GM19193 (cell line): ENCODE measurements around the gene AGMAT.
A peak's percentile ranks its signal among the peaks of the same experiment; 100 is the strongest.

ENCODE experiments used
- POLR2A ChIP-seq: IDR thresholded peaks from 4 replicates; pipeline ENCODE4 v1.6.1; 2011; ENCODE audit not compliant: insufficient read depth, insufficient read length; ENCODE audit errors: extremely low read depth

AGMAT gene

DNA sequence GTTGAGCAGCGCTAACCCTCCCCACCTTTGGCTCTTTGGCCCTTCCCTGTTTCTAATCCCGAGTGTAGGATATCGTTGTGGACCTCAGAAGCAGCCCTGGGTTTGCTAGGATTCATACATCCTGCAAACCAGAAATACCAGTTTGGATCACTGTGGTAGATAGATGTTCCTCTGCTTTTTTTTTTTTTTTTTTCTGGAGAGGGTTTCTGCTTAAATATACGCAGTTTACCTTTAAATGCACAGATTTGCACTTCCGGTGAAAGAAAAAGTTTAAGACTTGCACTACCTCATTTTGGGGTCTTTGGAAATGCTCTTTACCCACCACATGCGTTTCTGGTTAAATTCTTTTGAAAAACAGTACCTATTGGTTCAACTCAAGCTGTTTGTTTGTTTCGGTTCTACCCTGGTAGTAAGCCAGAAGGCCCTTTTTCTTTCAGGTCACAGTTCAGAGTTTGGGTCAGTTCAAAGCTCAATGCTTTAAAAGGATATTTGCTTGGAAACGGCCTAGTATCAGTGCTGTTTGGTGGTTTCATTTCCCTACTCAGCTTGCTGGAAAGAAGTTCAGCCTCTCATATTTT is 33.3 kb upstream of the AGMAT start:
- no peak for TF ChIP-seq POLR2A

DNA sequence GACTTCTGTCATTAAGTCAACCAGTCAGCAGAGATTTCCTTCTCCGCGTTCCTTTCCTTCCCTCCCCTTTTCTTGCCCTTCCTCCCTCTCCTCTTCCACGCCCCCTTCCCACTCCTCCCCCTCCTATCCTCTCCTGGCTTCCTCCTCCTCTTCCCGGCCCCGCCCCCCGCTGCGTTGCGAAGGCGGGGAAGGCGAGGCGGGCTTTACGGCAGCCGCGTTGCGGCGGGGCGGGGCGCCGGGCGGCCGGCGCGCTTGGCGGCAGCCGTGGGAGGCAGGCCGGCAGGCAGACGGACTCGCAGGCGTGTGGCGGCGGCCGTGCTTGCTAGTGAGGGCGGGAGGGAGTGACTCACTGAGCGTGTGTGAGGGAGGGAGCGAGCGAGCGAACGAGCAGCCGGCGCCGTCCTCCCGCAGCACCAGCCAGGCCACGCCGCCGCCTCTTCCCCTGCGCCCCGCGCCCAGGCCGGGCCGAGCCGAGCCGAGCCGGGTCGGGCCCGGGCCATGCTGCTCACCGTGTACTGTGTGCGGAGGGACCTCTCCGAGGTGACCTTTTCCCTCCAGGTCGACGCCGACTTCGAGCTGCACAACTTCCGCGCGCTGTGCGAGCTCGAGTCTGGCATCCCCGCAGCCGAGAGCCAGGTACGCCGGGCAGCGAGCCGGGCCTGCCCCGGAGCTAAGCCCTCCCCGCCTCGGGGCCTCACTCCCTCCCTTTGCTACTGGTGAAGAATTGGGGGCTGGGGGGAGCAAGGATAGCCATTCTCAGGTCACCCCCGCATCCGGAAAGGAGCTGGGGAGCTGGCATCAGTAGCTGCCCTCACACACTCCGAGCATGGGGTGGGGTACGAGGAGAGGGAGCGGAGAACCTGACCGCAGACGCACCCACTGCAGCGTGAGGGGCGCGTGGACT is 32.6 kb upstream of the AGMAT start, which contains the start of gene DDI2:
Gene DDI2, plus strand, starts transcription at position 286 of the 904 bp plus-strand sequence. Its CDS starts 213 bp downstream, at position 499.
- peak; percentile 90 for TF ChIP-seq POLR2A

DNA sequence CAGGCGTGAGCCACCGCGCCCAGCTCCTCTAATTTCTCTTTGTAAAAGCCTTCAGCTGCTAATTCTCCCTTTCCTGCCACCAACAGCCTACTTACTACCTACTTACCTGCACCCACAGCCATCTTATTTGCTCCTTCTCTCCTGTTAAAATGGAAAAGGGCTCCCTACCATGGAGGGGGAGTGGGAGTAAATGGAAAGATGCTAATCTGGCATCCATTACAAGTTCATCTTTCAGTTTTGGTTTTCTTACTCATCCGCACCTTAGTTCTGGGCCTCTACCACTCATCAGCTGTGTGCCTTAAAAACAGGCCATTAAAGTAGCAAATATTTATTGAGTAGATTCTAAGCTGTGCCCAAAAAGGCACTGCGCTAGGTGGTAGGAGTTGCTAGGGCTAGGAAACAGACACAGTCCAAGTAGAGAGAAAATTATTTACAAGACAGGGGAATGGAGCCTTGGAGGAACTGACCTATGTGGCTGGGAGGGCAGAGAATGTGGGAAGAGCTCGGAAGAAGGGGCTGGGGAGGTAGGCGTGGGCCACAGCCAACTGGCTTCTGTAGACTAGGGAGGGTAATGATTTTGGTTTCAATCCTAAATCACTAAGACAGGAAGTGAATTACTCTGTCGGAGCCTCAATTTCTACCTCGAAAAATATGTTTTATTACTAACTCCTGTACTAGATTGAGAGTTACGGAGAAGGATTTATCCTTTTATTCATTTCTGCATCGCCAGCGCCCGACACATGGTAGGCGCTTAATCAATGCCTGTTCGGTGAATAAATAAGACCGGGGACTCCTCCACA is 31.7 kb upstream of the AGMAT start:
- no peak for TF ChIP-seq POLR2A

DNA sequence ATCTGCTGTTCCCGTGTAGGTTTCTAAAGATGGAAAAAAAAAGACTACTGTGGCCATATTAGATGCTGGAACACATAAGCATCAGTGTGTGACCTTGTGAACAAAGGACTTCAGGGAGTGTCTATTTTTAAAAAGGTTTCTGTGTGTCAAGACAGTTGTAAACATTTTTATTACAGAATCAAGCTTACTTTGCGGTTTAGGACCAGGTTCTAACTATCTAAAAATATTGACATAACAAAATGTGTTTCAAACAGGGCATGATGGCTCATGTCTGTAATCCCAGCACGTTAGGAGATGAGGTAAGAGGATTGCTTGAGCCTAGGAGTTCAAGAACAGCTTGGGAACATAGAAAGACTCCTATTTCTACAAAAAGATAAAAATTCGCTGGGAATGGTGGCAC is 25.3 kb upstream of the AGMAT start:
- no peak for TF ChIP-seq POLR2A

DNA sequence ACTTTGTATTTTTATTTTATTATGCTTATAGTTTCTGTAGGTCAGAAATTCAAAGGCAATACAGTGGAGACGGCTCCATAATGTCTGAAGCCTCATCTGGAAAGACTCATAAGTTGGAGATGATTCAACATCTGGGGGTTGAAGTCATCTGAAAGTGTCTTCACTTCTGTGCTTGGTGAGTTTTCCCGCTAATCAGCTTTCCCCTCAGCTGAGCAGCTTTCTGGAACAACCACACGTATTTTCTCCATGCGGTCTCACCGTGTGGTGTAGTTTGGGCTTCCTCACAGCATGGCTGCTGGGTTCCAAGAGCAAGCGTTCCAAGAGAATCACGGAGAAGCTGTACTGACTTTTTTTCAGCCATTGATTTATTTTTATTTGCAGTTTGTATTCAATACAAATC is 24.8 kb upstream of the AGMAT start:
- no peak for TF ChIP-seq POLR2A

DNA sequence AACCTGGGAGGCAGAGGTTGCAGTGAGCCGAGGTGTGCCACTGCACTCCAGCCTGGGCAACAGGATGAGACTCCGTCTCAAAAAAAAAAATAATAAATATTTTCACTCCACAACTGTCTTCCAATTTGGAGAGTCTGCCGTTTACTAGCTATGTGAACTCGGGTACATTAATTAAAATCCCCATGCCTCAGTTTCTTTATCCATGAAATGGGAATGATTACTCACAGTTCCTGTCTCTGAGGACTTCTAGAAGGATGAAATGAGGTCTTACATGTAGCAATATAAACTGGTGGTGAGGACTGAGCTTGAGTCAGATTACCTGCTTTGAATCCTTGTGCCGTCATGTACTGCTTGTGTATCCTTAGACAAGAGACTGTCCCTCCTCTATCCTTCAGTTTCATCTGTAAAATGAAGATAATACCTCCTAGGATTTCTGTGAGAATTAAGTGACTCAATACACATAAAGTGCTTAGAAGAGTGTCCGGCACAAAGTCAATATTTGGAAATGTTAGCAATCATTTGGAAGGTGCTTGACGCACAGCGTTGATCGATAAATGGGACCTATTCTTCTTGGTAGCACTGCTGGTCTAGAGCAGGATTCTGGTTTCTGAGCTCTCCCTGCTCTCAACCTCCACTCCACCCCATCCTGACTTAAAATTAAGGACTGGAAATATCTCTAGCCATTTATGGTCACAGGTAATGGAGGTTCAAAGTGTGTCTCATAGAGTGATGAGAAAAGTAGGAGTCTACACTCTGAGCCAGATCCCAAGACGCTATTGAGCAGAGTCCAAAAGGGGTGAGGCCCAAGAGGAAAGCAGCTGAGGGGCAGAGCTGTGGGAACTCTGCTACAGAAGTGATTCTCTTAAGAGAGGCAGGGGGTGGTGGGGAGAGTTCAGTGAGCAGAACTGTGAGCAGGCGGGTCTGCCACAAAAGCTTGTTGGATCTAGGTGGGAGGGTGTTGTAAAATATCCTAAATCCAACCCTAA is 20.8 kb upstream of the AGMAT start:
- TF ChIP-seq POLR2A: no peak

DNA sequence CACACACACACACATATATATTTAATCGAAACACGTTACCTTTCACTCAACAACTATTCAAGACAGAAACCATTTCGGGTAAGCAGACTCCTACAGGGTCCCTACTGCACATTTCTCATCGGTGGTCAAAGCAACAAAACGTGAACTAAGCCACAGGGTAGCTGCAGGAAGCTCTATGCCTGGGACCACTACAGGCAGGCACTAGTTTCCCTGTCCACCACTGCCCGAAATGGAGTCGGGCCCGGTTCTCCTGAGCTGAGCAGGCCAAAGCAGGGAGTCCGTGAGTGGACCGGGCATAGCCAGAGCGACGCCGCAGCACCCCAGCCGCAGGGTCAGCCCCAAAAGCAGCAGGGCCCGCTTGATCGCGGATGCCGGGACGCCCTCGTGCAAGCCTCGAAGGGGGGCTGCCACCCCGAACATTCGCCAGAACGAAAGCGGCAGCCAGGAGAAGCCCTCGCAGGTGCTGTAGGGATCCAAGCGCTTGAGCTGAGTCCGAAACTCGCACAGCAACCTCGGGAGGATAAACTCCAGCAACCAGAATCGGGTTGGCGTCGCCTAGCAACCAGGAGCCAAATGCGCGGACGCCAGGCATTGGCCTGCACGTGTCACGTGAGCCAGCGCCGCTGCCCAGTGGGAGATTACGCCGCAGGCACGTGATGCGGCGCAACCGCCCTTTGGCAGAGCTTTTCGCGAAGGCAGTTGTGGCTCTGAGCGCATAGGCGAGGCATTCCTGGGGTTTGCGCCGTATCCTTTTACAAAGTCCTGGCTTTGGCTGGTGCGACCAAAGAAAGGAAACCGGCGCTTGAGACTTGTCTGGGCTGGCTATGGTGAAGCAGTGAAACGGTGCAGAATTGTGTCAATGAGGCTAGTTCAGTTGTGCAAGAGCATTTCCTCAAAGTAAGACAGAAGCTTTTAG is 18.5 kb upstream of the AGMAT start:
- TF ChIP-seq POLR2A: peak; percentile 57

DNA sequence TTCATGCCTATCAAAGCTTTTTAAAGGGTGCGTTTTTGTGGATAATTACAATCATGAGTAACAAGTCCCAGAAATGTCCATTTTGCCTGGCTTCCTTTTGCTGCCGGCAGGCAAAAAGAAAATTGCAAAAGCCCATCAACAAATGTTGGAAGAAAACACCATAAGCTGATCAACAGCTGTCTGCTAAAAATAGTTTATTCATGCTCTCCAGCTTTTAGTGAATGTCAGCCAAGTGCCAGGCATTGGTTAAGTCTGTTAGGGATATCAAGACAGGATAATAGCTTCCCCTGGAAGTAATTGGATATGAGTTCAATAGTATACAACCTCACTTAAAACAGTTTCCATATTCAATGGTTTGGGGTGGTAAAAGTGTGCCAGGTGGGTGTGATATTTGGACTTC is 13.6 kb upstream of the AGMAT start:
- TF ChIP-seq POLR2A: no peak

DNA sequence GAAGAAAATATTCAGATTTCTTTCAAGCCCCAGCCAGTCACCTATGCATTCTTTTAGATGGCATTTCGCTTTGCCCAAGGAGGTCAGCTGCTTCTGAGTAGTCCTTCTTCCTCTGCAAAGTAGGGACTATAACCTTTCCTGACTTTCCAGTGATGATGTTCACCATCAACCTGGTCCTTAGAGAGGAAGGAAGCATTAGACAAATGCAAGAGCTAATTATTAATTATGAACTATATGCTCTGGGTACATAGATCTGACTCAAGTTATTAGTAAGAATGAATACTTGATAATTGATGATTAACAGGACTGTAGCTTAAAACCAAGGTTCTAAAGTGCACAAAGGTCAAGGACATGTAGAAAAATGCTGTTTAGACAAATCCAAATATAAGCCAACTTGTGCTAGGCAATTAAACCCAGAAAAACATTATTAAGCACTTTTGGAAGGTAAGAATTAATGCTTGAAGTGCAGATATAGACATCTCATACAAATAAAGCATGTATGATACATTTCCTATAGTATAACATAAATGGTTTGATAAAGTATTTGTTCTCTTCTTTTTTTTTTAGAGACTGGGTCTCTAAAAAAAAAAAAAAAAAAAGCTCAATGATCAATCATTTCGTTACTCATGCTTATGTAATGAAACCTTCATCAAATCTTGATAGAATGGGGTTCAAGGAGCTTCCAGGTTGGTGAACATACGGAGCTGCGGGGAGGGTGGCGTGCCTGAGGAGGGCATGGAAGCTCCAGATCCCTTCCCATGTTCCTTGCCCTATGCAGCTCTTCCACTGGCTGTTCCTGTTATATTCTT is 11.2 kb upstream of the AGMAT start:
- no peak for TF ChIP-seq POLR2A

DNA sequence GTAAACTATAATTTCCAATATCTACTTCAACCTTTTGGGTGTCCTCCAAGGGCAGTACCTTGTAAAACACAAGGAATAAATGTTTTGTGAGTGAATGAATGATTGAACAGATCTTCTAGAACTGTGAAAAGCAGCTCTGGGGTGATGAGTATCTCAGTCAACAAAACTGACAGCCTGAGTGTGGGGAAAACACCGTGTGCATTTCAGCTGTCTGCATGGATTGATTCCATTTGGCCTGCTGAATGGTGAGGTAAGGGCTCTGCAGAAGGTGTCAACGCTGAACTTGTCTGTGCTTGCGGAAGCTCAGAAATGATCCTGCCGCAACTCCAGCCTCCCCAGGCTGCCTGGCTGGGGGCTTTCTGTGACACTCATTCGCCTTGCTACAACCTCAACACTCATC is 7.4 kb upstream of the AGMAT start:
- no peak for TF ChIP-seq POLR2A

DNA sequence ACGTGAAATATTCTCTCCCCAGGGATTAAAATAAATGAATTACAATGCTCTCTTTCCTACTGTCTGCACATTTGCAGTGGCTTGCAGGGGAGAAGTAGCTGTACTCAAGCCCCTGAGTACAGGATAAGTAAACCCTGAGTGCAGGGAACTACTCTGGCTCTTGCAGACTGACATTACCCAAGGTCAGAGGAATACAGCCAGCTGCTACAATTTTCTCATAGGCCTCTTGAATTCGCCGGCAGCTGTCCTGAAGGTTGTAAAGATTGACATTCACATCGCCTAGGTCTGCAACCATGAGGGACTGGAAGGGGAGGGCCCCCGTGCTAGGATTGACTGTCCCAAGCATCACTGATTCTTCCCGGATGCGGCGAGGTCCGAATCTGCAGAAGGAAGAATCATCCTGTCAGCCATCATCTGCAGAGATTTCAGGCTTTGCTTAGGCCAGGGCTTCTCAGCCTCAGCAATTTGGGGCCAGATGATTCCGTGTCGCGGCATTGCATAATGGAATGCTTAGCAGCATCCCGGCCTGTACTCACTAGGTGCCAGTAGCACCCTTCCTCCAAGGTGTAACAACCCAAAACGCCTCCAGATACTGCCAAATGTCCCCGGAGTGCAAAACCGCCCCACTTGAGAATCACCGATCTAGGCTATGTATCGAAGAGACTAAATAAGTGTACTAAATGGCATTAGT is 1.7 kb downstream of the AGMAT start:
- no peak for TF ChIP-seq POLR2A

DNA sequence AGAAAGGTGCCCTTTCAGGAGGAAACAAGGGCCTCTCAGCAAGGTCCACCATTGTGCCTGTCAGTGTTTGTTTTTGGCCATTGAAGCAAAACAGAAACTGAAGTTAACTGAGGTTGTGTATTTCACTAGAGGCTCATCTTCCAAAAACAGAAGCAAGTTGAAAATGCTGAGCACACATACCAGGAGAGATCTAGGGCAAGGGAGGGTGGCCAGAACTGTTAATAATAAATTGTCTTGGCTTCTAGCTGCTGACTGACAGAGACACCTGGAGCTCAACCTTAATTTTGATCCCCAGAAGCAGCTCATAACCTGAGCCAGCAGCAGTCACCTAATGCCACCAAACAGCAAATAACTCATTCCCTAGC is 5.2 kb downstream of the AGMAT start:
- no peak for TF ChIP-seq POLR2A
